SU-DHL-6 (cell line): Measurements from ENCODE around the gene PRR14L.

Experiments used
- H2AFZ ChIP-seq: fragments of 200-600 bp; sonication (generic); 2 replicates; pipeline ENCODE4 v1.6.1; 2014; ENCODE audit warnings: low read depth, mild to moderate bottlenecking, moderate library complexity, mixed read lengths, antibody characterized with exemption, low read length; ENCODE audit not compliant: severe bottlenecking
- H3F3A ChIP-seq: fragments of 200-600 bp; shearing (Covaris generic); 2 replicates; pipeline ENCODE4 v1.6.0; 2016; ENCODE audit warnings: antibody characterized with exemption, mild to moderate bottlenecking; ENCODE audit not compliant: insufficient read depth
- H3K27ac ChIP-seq: fragments of 200-600 bp; sonication (generic); 2 replicates; pipeline ENCODE4 v1.5.1; 2016; ENCODE audit warnings: low read depth, mild to moderate bottlenecking, low read length, moderate library complexity, mixed read lengths
- H3K27me3 ChIP-seq: fragments of 200-600 bp; sonication (generic), shearing (Covaris generic); 2 replicates; pipeline ENCODE4 v1.6.0; 2014; ENCODE audit warnings: mild to moderate bottlenecking, low read length
- H3K36me3 ChIP-seq: fragments of 200-600 bp; sonication (generic); 2 replicates; pipeline ENCODE4 v1.6.1; 2014; ENCODE audit warnings: mild to moderate bottlenecking, low read length, mixed read lengths
- H3K4me2 ChIP-seq: fragments of 300-600, 200-600 bp; shearing (Covaris generic), sonication (generic); 2 replicates; pipeline ENCODE4 v1.6.0; 2014; ENCODE audit warnings: low read length, low read depth, mild to moderate bottlenecking; ENCODE audit not compliant: poor library complexity, severe bottlenecking
- H3K4me3 ChIP-seq: fragments of 200-600 bp; sonication (generic); 2 replicates; pipeline ENCODE4 v1.5.1; 2014; ENCODE audit warnings: antibody characterized with exemption, low read length, mild to moderate bottlenecking, mixed read lengths; ENCODE audit not compliant: insufficient read depth, poor library complexity, severe bottlenecking
- H3K79me2 ChIP-seq: fragments of 200-600 bp; sonication (generic); 2 replicates; pipeline ENCODE4 v1.6.1; 2014; ENCODE audit warnings: mild to moderate bottlenecking, low read length, moderate library complexity; ENCODE audit not compliant: insufficient read depth
- H3K9ac ChIP-seq: fragments of 200-600 bp; sonication (generic); 2 replicates; pipeline ENCODE4 v1.7.0; 2014; ENCODE audit warnings: mild to moderate bottlenecking, low read length
- H3K9me2 ChIP-seq: fragments of 200-600 bp; sonication (generic); replicated peaks from 2 replicates; pipeline ENCODE4 v1.6.1; 2014; ENCODE audit warnings: low read length; ENCODE audit not compliant: insufficient read depth
- H3K9me3 ChIP-seq: fragments of 200-600 bp; sonication (generic); 2 replicates; pipeline ENCODE4 v1.6.1; 2014; ENCODE audit warnings: low read length, mixed read lengths; ENCODE audit not compliant: insufficient read depth
- H4K20me1 ChIP-seq: fragments of 200-600 bp; sonication (generic); 2 replicates; pipeline ENCODE4 v1.6.1; 2014; ENCODE audit warnings: low read depth, mild to moderate bottlenecking, antibody characterized with exemption, low read length, moderate library complexity, mixed read lengths
- CTCF ChIP-seq: fragments of 200-600 bp; sonication (generic); IDR thresholded peaks from one replicate; pipeline ENCODE4 v1.5.1; 2017; ENCODE audit warnings: antibody characterized with exemption, mild to moderate bottlenecking, low read length, moderate library complexity; ENCODE audit not compliant: insufficient read depth, poor library complexity, severe bottlenecking
- EZH2phosphoT487 ChIP-seq: fragments of 200-600 bp; sonication (generic), shearing (Covaris generic); conservative IDR thresholded peaks from 2 replicates; pipeline ENCODE4 v1.6.1; 2018; ENCODE audit warnings: mild to moderate bottlenecking, antibody characterized with exemption, low read length, moderate library complexity, mixed read lengths

The PRR14L gene

GRCh38 chr22:31654408-31654807, 95.5 kb downstream of the PRR14L start:
- H4K20me1 ChIP-seq, result no peaks in the 10 kb centered on the region; the same call in 1 of the 2 replicates
- no peaks in the 10 kb centered on the region for H3K27me3 ChIP-seq
- no peaks in the 10 kb centered on the region for H3F3A ChIP-seq
- H3K9me3 ChIP-seq, result no peaks in the 10 kb centered on the region
- H3K4me3 ChIP-seq, result no peak overlapping the region
- H3K79me2 ChIP-seq, result peaks cover 89% of the 10 kb centered on the region
- TF ChIP-seq EZH2phosphoT487 (no peak), CTCF (no peak)
- H3K36me3 ChIP-seq, result no peaks in the 10 kb centered on the region
- H3K9ac ChIP-seq, result no peak overlapping the region
- H2AFZ ChIP-seq, result no peak overlapping the region
- H3K27ac ChIP-seq, result no peak overlapping the region
- no peaks in the 10 kb centered on the region for H3K9me2 ChIP-seq
- no peak overlapping the region for H3K4me2 ChIP-seq

- Histone ChIP-seq H4K20me1 (no peaks in the 10 kb centered on the region; the same call in 1 of the 2 replicates), H3K27ac (no peak overlapping the region), H3K79me2 (peaks cover 85% of the 10 kb centered on the region), H3K9ac (no peak overlapping the region), H2AFZ (no peak overlapping the region), H3K9me2 (no peaks in the 10 kb centered on the region), H3K9me3 (no peaks in the 10 kb centered on the region), H3K27me3 (no peaks in the 10 kb centered on the region), H3K4me3 (no peak overlapping the region), H3F3A (no peaks in the 10 kb centered on the region), H3K36me3 (no peaks in the 10 kb centered on the region), H3K4me2 (no peak overlapping the region)
- no peak for TF ChIP-seq EZH2phosphoT487
- TF ChIP-seq CTCF, result no peak
Observed at GRCh38 chr22:31653944-31654343, 96.0 kb downstream of the PRR14L start.

GRCh38 chr22:31652911-31653684, 96.8 kb downstream of the PRR14L start:
- H3K9me2 ChIP-seq, result no peaks in the 10 kb centered on the region
- no peak overlapping the region for H2AFZ ChIP-seq
- H3K79me2 ChIP-seq, result peaks cover 76% of the 10 kb centered on the region
- no peaks in the 10 kb centered on the region; the same call in 1 of the 2 replicates for H4K20me1 ChIP-seq
- H3K4me2 ChIP-seq, result no peak overlapping the region
- no peak overlapping the region for H3K9ac ChIP-seq
- H3K4me3 ChIP-seq, result no peak overlapping the region
- no peaks in the 10 kb centered on the region for H3K27me3 ChIP-seq
- no peaks in the 10 kb centered on the region for H3K36me3 ChIP-seq
- H3F3A ChIP-seq, result no peaks in the 10 kb centered on the region
- no peaks in the 10 kb centered on the region for H3K9me3 ChIP-seq
- no peak overlapping the region for H3K27ac ChIP-seq
- TF ChIP-seq EZH2phosphoT487 (no peak), CTCF (no peak)
